HG03521 (cell line): ENCODE results near the gene PTHLH.

Source experiments
- ATAC-seq: cut with Tn5 transposase; IDR thresholded peaks from one replicate; pipeline ENCODE4 v1.9.1; 2021; ENCODE audit warnings: mild to moderate bottlenecking, moderate library complexity; ENCODE audit not compliant: unreplicated experiment

The PTHLH gene

GRCh38 chr12:27946421-27946820 lies 26.1 kb downstream of the PTHLH start:
- no peak for ATAC-seq

GRCh38 chr12:27940756-27941402 lies 31.7 kb downstream of the PTHLH start:
- ATAC-seq, result peak; percentile 92

GRCh38 chr12:27940245-27940644 lies 32.3 kb downstream of the PTHLH start:
- ATAC-seq, result no peak

GRCh38 chr12:27937768-27938167 lies 34.8 kb downstream of the PTHLH start:
- ATAC-seq, result no peak

- no peak for ATAC-seq
Observed at GRCh38 chr12:27936196-27936595, 36.3 kb downstream of the PTHLH start.

- ATAC-seq, result no peak
Observed at GRCh38 chr12:27934276-27934675, 38.3 kb downstream of the PTHLH start.

DNA sequence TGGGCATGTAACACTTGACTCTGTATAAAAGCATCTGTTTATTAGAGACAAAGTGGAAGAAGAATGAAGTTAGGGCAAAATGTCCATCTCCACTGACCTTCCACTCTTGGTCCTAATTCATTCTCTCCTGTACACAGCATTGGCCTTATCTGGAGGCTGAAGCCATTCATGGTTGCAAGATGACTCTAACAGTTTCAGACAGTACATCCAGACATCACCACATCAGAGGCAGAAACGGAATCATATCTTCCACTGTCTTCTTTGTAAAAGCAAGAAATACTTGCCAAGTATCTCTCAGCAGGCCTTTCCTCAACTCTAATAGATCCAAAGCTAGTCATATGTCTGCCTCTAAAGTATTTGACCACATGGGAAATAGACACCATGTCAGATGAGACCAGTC lies 41.1 kb downstream of the PTHLH start:
- ATAC-seq, result no peak

GRCh38 chr12:27927347-27927746 lies 45.2 kb downstream of the PTHLH start:
- ATAC-seq, result no peak

DNA sequence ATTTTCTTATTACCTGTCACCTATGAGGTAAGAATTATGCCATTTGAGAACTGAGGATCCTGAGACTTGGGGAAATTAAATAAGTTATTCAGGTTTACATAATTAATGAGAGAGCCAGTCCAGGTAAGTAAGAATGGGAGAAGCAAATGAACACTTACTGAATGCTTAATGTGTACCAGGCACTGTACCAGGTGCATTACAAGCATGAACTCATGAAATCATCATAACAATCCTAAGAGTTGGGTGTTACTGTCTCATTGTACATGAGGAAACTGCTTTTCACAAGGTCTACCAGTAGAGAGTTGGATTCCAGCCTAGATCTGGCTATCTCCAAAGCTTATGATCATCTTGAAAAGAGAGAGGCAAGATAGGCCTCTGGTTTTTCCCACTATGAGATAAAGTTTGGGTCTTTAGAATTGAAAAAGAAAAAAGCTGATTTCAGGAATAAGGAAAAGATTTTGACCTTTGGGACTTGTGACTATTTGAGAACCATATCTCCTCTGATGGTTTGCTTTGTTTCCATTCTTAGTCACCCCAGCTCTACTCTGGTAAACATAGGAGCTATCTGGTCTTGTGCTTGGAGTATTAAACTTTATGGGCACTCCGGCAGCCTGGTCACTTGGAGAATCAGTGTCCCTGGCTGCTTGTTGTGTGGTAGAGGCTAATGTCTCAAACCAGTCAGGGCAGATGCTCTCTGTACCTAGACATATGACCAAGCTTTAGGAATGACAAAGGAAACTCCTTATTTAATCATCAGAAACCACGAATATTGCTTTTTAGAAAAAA lies 48.0 kb downstream of the PTHLH start:
- ATAC-seq, result no peak

- no peak for ATAC-seq
Observed at GRCh38 chr12:27922531-27923139, 49.9 kb downstream of the PTHLH start.

- ATAC-seq, result no peak
Observed at GRCh38 chr12:27919671-27920235, 52.8 kb downstream of the PTHLH start.

DNA sequence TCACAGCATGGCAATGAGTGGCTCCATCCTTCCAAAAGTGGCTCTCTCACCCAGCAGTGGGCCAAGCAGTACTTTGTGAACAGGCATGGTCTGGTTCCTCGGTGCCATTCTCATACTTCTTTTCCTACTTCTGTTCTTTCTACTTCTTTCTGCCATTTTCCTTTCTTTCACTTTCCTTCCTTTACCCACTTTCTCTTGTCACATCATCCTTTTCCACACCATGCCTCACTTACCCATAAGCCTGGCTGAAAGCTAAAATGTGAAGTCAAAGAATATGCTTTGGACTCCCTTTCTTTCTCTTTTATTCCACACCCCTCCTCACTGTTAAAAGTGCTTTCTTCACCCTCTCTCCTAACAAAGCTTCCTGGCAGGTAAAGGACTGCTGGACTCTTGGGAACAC lies 57.0 kb downstream of the PTHLH start:
- no peak for ATAC-seq

DNA sequence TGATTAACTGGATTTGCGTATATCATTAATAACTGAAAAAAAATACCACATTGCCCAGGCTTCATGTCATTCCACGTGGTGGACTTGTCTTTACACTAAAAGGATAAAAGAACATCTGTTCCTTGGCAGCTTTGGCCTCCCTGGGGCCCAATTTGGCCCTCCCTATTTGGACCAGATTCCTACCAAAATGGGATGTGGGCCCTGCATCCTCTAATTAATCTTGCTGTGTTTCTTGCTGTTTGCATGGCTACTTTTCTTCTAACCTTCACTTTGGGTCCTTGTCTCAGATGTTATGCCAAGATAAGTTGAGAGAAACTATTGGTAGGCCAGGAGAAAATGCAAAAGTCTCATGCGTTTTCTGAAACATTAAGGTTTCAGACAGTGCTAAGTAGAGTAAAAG lies 57.5 kb downstream of the PTHLH start:
- no peak for ATAC-seq

- no peak for ATAC-seq
Observed at GRCh38 chr12:27913999-27914614, 58.4 kb downstream of the PTHLH start.

DNA sequence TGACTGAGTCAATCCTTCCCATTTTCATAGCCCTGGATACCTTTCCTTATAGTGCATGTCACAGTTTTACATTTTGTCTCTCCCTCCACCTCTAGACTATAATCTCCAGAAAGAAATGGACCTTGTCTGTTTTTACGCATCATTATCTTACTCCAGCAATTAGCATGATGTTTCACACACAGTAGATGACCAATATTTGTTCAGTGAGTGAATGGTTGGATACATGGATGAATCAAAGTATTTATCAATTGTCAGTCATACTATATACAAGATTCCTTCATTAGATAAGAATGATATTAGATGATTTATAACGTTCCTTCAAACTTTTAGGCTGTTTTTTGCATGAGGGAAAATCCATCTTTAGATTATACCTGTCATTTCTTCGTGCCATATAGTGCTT lies 61.1 kb downstream of the PTHLH start:
- ATAC-seq, result no peak
